ACC112 (cell line): Measurements from ENCODE around the gene PREX1.

Experiments
- H2AFZ ChIP-seq: fragments of 200-600 bp; sonication (generic); one replicate; pipeline ENCODE4 v1.6.0; 2017; ENCODE audit warnings: antibody characterized with exemption, low read length; ENCODE audit not compliant: unreplicated experiment
- H3K27ac ChIP-seq: fragments of 200-600 bp; sonication (generic); 2 replicates; pipeline ENCODE4 v1.5.1; 2014; ENCODE audit warnings: low read depth, mild to moderate bottlenecking, antibody characterized with exemption, low read length, moderate library complexity
- H3K27me3 ChIP-seq: fragments of 200-600 bp; sonication (generic); 2 replicates; pipeline ENCODE4 v1.6.1; 2014; ENCODE audit warnings: mild to moderate bottlenecking, antibody characterized with exemption, low read length, moderate library complexity, mixed read lengths; ENCODE audit not compliant: insufficient read depth
- H3K36me3 ChIP-seq: fragments of 200-600 bp; sonication (generic); 2 replicates; pipeline ENCODE4 v1.6.1; 2016; ENCODE audit warnings: mild to moderate bottlenecking, antibody characterized with exemption, low read length, moderate library complexity, mixed read lengths; ENCODE audit not compliant: insufficient read depth
- H3K4me1 ChIP-seq: fragments of 200-600 bp; sonication (generic); one replicate; pipeline ENCODE4 v1.6.1; 2016; ENCODE audit warnings: low read length, mixed read lengths; ENCODE audit not compliant: insufficient read depth, unreplicated experiment, control insufficient read depth
- H3K4me3 ChIP-seq: fragments of 200-600 bp; sonication (generic); 2 replicates; pipeline ENCODE4 v1.5.1; 2014; ENCODE audit warnings: mild to moderate bottlenecking, low read depth, low read length
- H3K79me2 ChIP-seq: fragments of 200-600 bp; sonication (generic); one replicate; pipeline ENCODE4 v1.6.0; 2016; ENCODE audit warnings: low read length; ENCODE audit not compliant: control insufficient read depth, unreplicated experiment, insufficient read depth

Gene PREX1

GRCh38 chr20:48632017-48632824 is 195.6 kb downstream of the PREX1 start:
- Histone ChIP-seq H3K4me3 (no peak overlapping the region), H3K36me3 (no peaks in the 10 kb centered on the region), H3K27me3 (no peaks in the 10 kb centered on the region), H3K27ac (no peak overlapping the region), H3K4me1 (no peaks in the 10 kb centered on the region), H3K79me2 (no peaks in the 10 kb centered on the region), H2AFZ (no peak overlapping the region)

GRCh38 chr20:48631114-48632016 is 196.4 kb downstream of the PREX1 start:
- Histone ChIP-seq H3K79me2 (no peaks in the 10 kb centered on the region), H3K27me3 (no peaks in the 10 kb centered on the region), H3K27ac (no peak overlapping the region), H3K4me3 (no peak overlapping the region), H2AFZ (no peak overlapping the region), H3K4me1 (no peaks in the 10 kb centered on the region), H3K36me3 (no peaks in the 10 kb centered on the region)

GRCh38 chr20:48630342-48631075 is 197.3 kb downstream of the PREX1 start:
- H3K36me3 ChIP-seq, result no peaks in the 10 kb centered on the region
- no peaks in the 10 kb centered on the region for H3K4me1 ChIP-seq
- no peaks in the 10 kb centered on the region for H3K79me2 ChIP-seq
- no peaks in the 10 kb centered on the region for H3K27me3 ChIP-seq
- H3K27ac ChIP-seq, result no peak overlapping the region
- H2AFZ ChIP-seq, result no peak overlapping the region
- H3K4me3 ChIP-seq, result no peak overlapping the region

GRCh38 chr20:48629960-48630315 is 197.9 kb downstream of the PREX1 start:
- no peaks in the 10 kb centered on the region for H3K36me3 ChIP-seq
- H3K4me3 ChIP-seq, result no peak overlapping the region
- no peaks in the 10 kb centered on the region for H3K4me1 ChIP-seq
- H3K27ac ChIP-seq, result no peak overlapping the region
- H2AFZ ChIP-seq, result no peak overlapping the region
- no peaks in the 10 kb centered on the region for H3K27me3 ChIP-seq
- no peaks in the 10 kb centered on the region for H3K79me2 ChIP-seq

- H3K79me2 ChIP-seq, result no peaks in the 10 kb centered on the region
- H3K4me1 ChIP-seq, result no peaks in the 10 kb centered on the region
- no peak overlapping the region for H3K27ac ChIP-seq
- H3K36me3 ChIP-seq, result no peaks in the 10 kb centered on the region
- H3K4me3 ChIP-seq, result no peak overlapping the region
- no peak overlapping the region for H2AFZ ChIP-seq
- no peaks in the 10 kb centered on the region for H3K27me3 ChIP-seq
These were observed 198.5 kb downstream of the PREX1 start for GRCh38 chr20:48629069-48629959.

GRCh38 chr20:48627737-48628128 is 200.1 kb downstream of the PREX1 start:
- Histone ChIP-seq H3K79me2 (no peaks in the 10 kb centered on the region), H3K36me3 (no peaks in the 10 kb centered on the region), H3K27me3 (no peaks in the 10 kb centered on the region), H2AFZ (no peak overlapping the region), H3K4me1 (no peaks in the 10 kb centered on the region), H3K27ac (no peak overlapping the region), H3K4me3 (no peak overlapping the region)

GRCh38 chr20:48626938-48627736 is 200.7 kb downstream of the PREX1 start:
- H3K27me3 ChIP-seq, result no peaks in the 10 kb centered on the region
- H3K79me2 ChIP-seq, result no peaks in the 10 kb centered on the region
- H3K36me3 ChIP-seq, result no peaks in the 10 kb centered on the region
- H2AFZ ChIP-seq, result no peak overlapping the region
- no peak overlapping the region for H3K27ac ChIP-seq
- no peak overlapping the region for H3K4me3 ChIP-seq
- no peaks in the 10 kb centered on the region for H3K4me1 ChIP-seq

- H3K27me3 ChIP-seq, result no peaks in the 10 kb centered on the region
- H2AFZ ChIP-seq, result no peak overlapping the region
- no peaks in the 10 kb centered on the region for H3K79me2 ChIP-seq
- no peak overlapping the region for H3K27ac ChIP-seq
- H3K4me1 ChIP-seq, result peaks cover 4% of the 10 kb centered on the region
- H3K36me3 ChIP-seq, result no peaks in the 10 kb centered on the region
- H3K4me3 ChIP-seq, result no peak overlapping the region
These were observed 201.4 kb downstream of the PREX1 start for GRCh38 chr20:48626226-48626937.
